ACC112 (cell line): Measurements from ENCODE around the gene RNF26.

Source experiments
- H2AFZ ChIP-seq: fragments of 200-600 bp; sonication (generic); one replicate; pipeline ENCODE4 v1.6.0; 2017; ENCODE audit warnings: antibody characterized with exemption, low read length; ENCODE audit not compliant: unreplicated experiment
- H3K27ac ChIP-seq: fragments of 200-600 bp; sonication (generic); 2 replicates; pipeline ENCODE4 v1.5.1; 2014; ENCODE audit warnings: low read depth, mild to moderate bottlenecking, antibody characterized with exemption, low read length, moderate library complexity
- H3K27me3 ChIP-seq: fragments of 200-600 bp; sonication (generic); 2 replicates; pipeline ENCODE4 v1.6.1; 2014; ENCODE audit warnings: mild to moderate bottlenecking, antibody characterized with exemption, low read length, moderate library complexity, mixed read lengths; ENCODE audit not compliant: insufficient read depth
- H3K36me3 ChIP-seq: fragments of 200-600 bp; sonication (generic); 2 replicates; pipeline ENCODE4 v1.6.1; 2016; ENCODE audit warnings: mild to moderate bottlenecking, antibody characterized with exemption, low read length, moderate library complexity, mixed read lengths; ENCODE audit not compliant: insufficient read depth
- H3K4me1 ChIP-seq: fragments of 200-600 bp; sonication (generic); one replicate; pipeline ENCODE4 v1.6.1; 2016; ENCODE audit warnings: low read length, mixed read lengths; ENCODE audit not compliant: insufficient read depth, unreplicated experiment, control insufficient read depth
- H3K4me3 ChIP-seq: fragments of 200-600 bp; sonication (generic); 2 replicates; pipeline ENCODE4 v1.5.1; 2014; ENCODE audit warnings: mild to moderate bottlenecking, low read depth, low read length
- H3K79me2 ChIP-seq: fragments of 200-600 bp; sonication (generic); one replicate; pipeline ENCODE4 v1.6.0; 2016; ENCODE audit warnings: low read length; ENCODE audit not compliant: control insufficient read depth, unreplicated experiment, insufficient read depth

RNF26 gene

GRCh38 chr11:119303227-119303718 is 31.1 kb upstream of the RNF26 start:
- no peak overlapping the region for H2AFZ ChIP-seq

DNA sequence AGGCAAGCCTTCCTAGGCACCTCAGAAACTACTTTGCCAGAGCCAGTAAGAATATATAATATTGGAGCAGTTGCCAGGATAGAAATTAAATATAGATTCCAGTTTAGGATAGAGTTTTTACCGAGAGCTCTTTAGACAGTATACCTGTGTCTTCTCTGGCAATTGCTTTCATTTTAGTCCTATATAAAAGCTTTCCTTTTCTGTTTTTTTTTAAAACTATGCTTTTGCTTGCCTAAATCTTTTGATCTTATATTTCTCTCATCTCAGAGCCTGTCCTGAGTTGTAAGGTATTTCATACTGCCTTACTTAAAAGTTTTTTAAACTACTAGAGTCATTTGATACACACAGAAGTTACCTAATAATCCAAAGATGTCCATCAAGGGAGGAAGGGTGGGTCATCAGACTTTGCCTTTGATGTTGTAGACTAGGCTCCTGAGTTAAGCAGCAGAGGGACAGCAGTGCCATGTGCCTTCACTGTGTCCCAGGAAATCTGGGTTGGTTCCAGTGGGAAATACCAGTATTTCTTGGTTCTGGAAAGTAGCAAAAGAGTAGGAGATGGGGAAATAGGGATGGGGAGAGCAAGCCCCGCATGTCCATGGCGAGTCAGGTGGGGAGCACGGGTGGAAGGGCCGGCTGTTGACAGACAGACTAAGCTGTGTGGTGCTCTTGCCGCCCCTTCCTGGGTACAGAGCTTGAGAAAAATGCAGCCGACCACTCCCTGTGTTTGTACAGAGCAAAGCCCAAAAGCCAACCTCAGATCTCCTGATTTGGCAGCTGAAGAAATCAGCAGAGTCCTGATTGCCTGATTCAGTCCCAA is 28.6 kb upstream of the RNF26 start:
- Histone ChIP-seq H3K79me2 (no peaks in the 10 kb centered on the region), H3K4me3 (no peak overlapping the region), H3K36me3 (peaks cover 14% of the 10 kb centered on the region; the same call in 1 of the 2 replicates), H3K4me1 (no peaks in the 10 kb centered on the region), H3K27me3 (no peaks in the 10 kb centered on the region), H3K27ac (no peak overlapping the region), H2AFZ (no peak overlapping the region)

More at GRCh38 chr11:119303227-119303718, 31.1 kb upstream of the RNF26 start:
- H3K27me3 ChIP-seq: no peaks in the 10 kb centered on the region
- H3K4me3 ChIP-seq: no peak overlapping the region
- peaks cover 14% of the 10 kb centered on the region; the same call in 1 of the 2 replicates for H3K36me3 ChIP-seq
- no peak overlapping the region for H3K27ac ChIP-seq
- H3K79me2 ChIP-seq: no peaks in the 10 kb centered on the region
- no peaks in the 10 kb centered on the region for H3K4me1 ChIP-seq

DNA sequence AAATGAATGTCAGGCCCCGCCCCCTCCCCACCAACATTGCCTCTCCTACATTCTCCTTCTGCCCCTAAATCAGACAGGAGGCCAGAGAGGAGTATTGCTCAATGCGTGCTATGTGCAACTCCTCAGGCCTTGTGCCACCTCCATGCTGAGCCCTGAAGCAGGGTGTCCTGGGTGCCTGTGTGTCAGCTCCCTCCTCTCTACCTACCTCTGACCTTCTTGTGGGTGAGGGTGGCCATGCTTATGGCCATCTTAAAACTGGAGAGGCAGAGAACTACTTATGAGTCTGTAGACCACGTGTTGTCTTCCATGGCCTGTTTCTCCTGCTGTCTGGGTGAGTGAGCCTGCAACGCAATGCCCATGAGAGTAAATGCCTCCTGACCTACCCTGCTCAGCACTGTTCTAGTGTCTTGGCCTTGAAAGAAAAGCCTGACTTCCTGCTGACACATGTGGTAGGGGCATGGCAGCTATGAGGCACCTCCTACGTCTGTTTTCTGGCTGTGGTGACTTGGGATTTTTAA is 27.9 kb upstream of the RNF26 start:
- H3K27me3 ChIP-seq: no peaks in the 10 kb centered on the region
- no peaks in the 10 kb centered on the region for H3K4me1 ChIP-seq
- peak overlapping the region; percentile 8; the same call in 1 of the 2 replicates for H3K27ac ChIP-seq
- H3K4me3 ChIP-seq: no peak overlapping the region
- H2AFZ ChIP-seq: no peak overlapping the region
- H3K79me2 ChIP-seq: no peaks in the 10 kb centered on the region
- H3K36me3 ChIP-seq: peaks cover 9% of the 10 kb centered on the region; the same call in 1 of the 2 replicates

DNA sequence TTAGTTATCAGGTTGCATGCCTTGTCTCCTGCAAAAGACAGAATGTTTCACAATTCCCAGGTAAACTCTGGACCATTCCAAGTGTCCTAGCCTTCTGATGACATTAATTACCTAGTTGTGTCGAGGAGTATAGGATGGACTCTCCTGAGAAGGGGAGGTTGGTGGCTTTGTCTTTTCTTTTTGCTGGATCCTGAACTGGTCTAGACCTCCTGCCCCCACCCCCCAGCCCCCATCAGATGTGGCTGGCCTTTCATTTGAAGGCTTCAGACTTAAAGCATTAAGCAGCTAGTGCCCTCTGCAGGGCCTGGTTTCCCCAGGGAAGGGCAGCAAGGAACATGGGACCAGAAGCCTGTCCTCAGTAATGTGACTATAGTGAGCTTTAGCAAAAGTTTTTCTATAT is 27.1 kb upstream of the RNF26 start:
- Histone ChIP-seq H3K79me2 (no peaks in the 10 kb centered on the region), H3K4me1 (no peaks in the 10 kb centered on the region), H3K36me3 (peaks cover 9% of the 10 kb centered on the region; the same call in 1 of the 2 replicates), H3K4me3 (no peak overlapping the region), H3K27me3 (no peaks in the 10 kb centered on the region), H2AFZ (no peak overlapping the region), H3K27ac (no peak overlapping the region)

DNA sequence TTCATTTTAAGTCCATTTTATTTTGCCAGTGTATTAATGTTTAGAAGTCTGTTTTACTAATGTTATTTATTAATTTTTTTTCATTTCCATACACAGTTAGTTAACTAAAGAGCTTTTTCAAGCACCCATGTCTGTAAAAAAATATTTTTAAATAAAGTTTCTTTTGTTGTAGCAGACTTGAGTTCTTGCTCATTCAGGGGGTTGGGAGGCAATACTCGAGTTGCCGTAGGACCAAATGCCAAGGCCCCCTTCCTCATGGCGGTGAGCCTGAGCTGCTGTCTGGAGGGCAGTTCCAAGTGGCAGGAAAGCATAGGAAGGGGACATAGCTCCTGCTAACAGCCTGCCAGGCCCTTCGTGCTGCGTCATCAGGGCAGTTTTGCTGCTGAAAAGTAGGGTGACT is 26.4 kb upstream of the RNF26 start:
- Histone ChIP-seq H2AFZ (no peak overlapping the region), H3K27ac (no peak overlapping the region), H3K4me3 (no peak overlapping the region), H3K36me3 (peaks cover 8% of the 10 kb centered on the region; the same call in 1 of the 2 replicates), H3K27me3 (no peaks in the 10 kb centered on the region), H3K79me2 (no peaks in the 10 kb centered on the region), H3K4me1 (no peaks in the 10 kb centered on the region)

DNA sequence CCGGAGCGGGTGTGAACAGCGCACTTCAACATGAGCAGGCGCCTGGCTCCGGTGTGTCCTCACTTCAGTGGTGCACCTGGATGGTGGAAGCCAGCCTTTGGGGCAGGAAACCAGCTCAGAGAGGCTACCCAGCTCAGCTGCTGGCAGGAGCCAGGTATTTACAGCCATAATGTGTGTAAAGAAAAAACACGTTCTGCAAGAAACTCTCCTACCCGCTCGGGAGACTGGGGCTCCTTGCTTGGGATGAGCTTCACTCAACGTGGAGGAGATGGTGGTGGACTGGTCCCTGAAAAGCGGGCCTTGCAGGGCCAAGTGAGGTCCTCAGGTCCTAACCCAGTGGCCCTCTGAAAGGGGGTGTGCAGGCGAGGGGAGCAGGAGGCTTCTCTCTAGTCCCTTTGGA is 24.9 kb upstream of the RNF26 start:
- no peaks in the 10 kb centered on the region for H3K36me3 ChIP-seq
- H3K27me3 ChIP-seq: no peaks in the 10 kb centered on the region
- H3K27ac ChIP-seq: no peak overlapping the region

GRCh38 chr11:119309953-119310681 is 24.2 kb upstream of the RNF26 start:
- H3K4me3 ChIP-seq: no peak overlapping the region
- H3K79me2 ChIP-seq: no peaks in the 10 kb centered on the region
- no peak overlapping the region for H2AFZ ChIP-seq
- H3K27me3 ChIP-seq: no peaks in the 10 kb centered on the region
- no peaks in the 10 kb centered on the region for H3K36me3 ChIP-seq
- H3K27ac ChIP-seq: no peak overlapping the region
- no peaks in the 10 kb centered on the region for H3K4me1 ChIP-seq

More for the DNA sequence above, 24.9 kb upstream of the RNF26 start:
- Histone ChIP-seq H2AFZ (no peak overlapping the region), H3K4me1 (no peaks in the 10 kb centered on the region), H3K4me3 (no peak overlapping the region), H3K79me2 (no peaks in the 10 kb centered on the region)

DNA sequence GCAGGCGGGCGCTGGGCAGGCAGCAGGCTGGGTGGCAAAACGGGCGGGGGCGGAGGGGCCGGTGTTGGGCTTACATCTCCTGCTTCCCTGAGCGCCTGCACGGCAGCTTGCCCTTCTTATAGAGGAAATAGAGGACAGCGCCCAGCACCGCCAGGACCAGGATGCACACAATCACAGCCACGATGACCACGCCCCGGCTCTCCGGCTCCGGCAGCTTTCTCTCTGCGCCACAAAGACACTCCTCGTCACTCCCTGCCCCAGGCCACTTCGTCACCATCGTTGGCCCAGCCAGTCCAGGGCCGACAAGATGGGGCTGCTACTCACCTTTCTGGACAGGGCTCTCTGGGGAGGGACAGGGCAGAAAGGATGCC is 23.7 kb upstream of the RNF26 start:
- Histone ChIP-seq H2AFZ (no peak overlapping the region), H3K79me2 (no peaks in the 10 kb centered on the region), H3K4me3 (no peak overlapping the region), H3K27ac (no peak overlapping the region), H3K4me1 (peaks cover 5% of the 10 kb centered on the region), H3K27me3 (no peaks in the 10 kb centered on the region), H3K36me3 (no peaks in the 10 kb centered on the region)

- Histone ChIP-seq H3K27ac (no peak overlapping the region), H3K79me2 (no peaks in the 10 kb centered on the region), H3K4me3 (no peak overlapping the region), H3K27me3 (peaks cover 7% of the 10 kb centered on the region; the same call in 1 of the 2 replicates), H3K36me3 (no peaks in the 10 kb centered on the region), H3K4me1 (peaks cover 27% of the 10 kb centered on the region), H2AFZ (no peak overlapping the region)
Observed at GRCh38 chr11:119314726-119315125, 19.6 kb upstream of the RNF26 start.

- H3K4me1 ChIP-seq: peaks cover 28% of the 10 kb centered on the region
- no peaks in the 10 kb centered on the region for H3K36me3 ChIP-seq
- H2AFZ ChIP-seq: no peak overlapping the region
- peak overlapping the region; percentile 77 for H3K4me3 ChIP-seq
- no peaks in the 10 kb centered on the region for H3K79me2 ChIP-seq
- H3K27ac ChIP-seq: no peak overlapping the region
- peaks cover 7% of the 10 kb centered on the region; the same call in 1 of the 2 replicates for H3K27me3 ChIP-seq
Observed at GRCh38 chr11:119315131-119316015, 19.0 kb upstream of the RNF26 start.
